GM19328 (cell line): Measurements from ENCODE around the gene SLC27A1.

Experiments
- ATAC-seq: cut with Tn5 transposase; IDR thresholded peaks from one replicate; pipeline ENCODE4 v1.9.1; 2021; ENCODE audit warnings: mild to moderate bottlenecking, moderate library complexity; ENCODE audit not compliant: unreplicated experiment

SLC27A1 gene

GRCh38 chr19:17470068-17470841, at the start of gene SLC27A1:
SLC27A1 (plus strand) TSS chr19:17470524; CDS start chr19:17470541, 17 bp downstream.
- peak; percentile 72 for ATAC-seq

- no peak for ATAC-seq
Observed at GRCh38 chr19:17421942-17422341, 48.4 kb upstream of the SLC27A1 start.

- ATAC-seq = no peak
Observed at GRCh38 chr19:17423429-17424208, 46.7 kb upstream of the SLC27A1 start.

- no peak for ATAC-seq
Observed at GRCh38 chr19:17424743-17425365, 45.5 kb upstream of the SLC27A1 start.

- no peak for ATAC-seq
Observed at GRCh38 chr19:17429641-17430113, 40.6 kb upstream of the SLC27A1 start.

- no peak for ATAC-seq
Observed at GRCh38 chr19:17431417-17431816, 38.9 kb upstream of the SLC27A1 start.

- ATAC-seq = no peak
Observed at GRCh38 chr19:17435218-17435617, 35.1 kb upstream of the SLC27A1 start.

GRCh38 chr19:17436094-17436873, 34.0 kb upstream of the SLC27A1 start:
- no peak for ATAC-seq

GRCh38 chr19:17436874-17437267, 33.5 kb upstream of the SLC27A1 start:
- no peak for ATAC-seq

GRCh38 chr19:17441241-17442021, 28.9 kb upstream of the SLC27A1 start:
- no peak for ATAC-seq

- no peak for ATAC-seq
Observed at GRCh38 chr19:17445526-17446165, 24.7 kb upstream of the SLC27A1 start.

- ATAC-seq = no peak
Observed at GRCh38 chr19:17447704-17448130, 22.6 kb upstream of the SLC27A1 start.

GRCh38 chr19:17448131-17448967, 22.0 kb upstream of the SLC27A1 start, which contains the start of gene TMEM221:
TMEM221 (minus strand) TSS chr19:17448668; CDS start chr19:17448462, 206 bp downstream.
- ATAC-seq = no peak

- ATAC-seq = no peak
Observed at GRCh38 chr19:17450264-17451075, 19.9 kb upstream of the SLC27A1 start.

- no peak for ATAC-seq
Observed at GRCh38 chr19:17451820-17452219, 18.5 kb upstream of the SLC27A1 start.

GRCh38 chr19:17454576-17455071, 15.7 kb upstream of the SLC27A1 start:
- no peak for ATAC-seq
